Posterior vena cava (tissue), 2 donors: ENCODE measurements around the gene DSG2. TPM values are rescaled to one million over a fixed set of nuclear protein-coding genes. Genes with fewer than 3 reads are reported as not detected.
"Not testable (repeated sequence)": the region's sequence is repeated elsewhere in the genome, so short reads cannot be mapped to it uniquely, and the experiment has no call there.

Experiments used
- DNase-seq: peaks from one replicate; pipeline ENCODE4 v3.0.0-alpha.2; 2020; ENCODE audit warnings: low spot score
- intact Hi-C, 2 donors: fragments of 100-400 bp; cut with DNase I; formaldehyde crosslinking; loops; one replicate each; pipeline versions ENCODE4 v1.14.1 to v1.14.2; 2022 to 2023
- total RNA-seq, 2 donors: library from RNA; stranded (reverse); fragmentation: NEBNext Ultra II Directional; extraction: Animal tissue kit (Norgen Biotek cat#: 25700); gene quantifications; one replicate each; pipeline ENCODE4 v1.2.1, GENCODE V29; 2021
- donor health status: DM: yes; HTN: yes; CAD: no.
- donor health status: DM: yes; HTN: yes; CAD: no.

The DSG2 gene
- total RNA-seq, 2 donors from 2014 or later, result 2.2 to 2.6 TPM

- intact Hi-C loops, result no loop called here
- DNase-seq, result no peak
Observed at GRCh38 chr18:31497404-31497835, 557 bp upstream of the DSG2 start.

- no peak for DNase-seq
- intact Hi-C loops, result no loop called here
Observed at GRCh38 chr18:31498574-31499524, 872 bp downstream of the DSG2 start.

GRCh38 chr18:31500051-31500688, 2.2 kb downstream of the DSG2 start:
- intact Hi-C loops, result no loop called here

GRCh38 chr18:31503011-31503410, 5.0 kb downstream of the DSG2 start:
- no peak for DNase-seq
- intact Hi-C loops, result no loop called here

More at GRCh38 chr18:31500051-31500688, 2.2 kb downstream of the DSG2 start:
- DNase-seq, result no peak

GRCh38 chr18:31504455-31505147, 6.6 kb downstream of the DSG2 start:
- intact Hi-C loops, result no loop called here
- DNase-seq, result no peak

- intact Hi-C loops, result no loop called here
- no peak for DNase-seq
Observed at GRCh38 chr18:31505156-31505555, 7.2 kb downstream of the DSG2 start.

GRCh38 chr18:31506024-31506742, 8.2 kb downstream of the DSG2 start:
- intact Hi-C loops, result no loop called here
- no peak for DNase-seq

- intact Hi-C loops, DNase-seq: not testable (repeated sequence)
Observed at GRCh38 chr18:31507124-31507523, 9.1 kb downstream of the DSG2 start.

GRCh38 chr18:31508781-31509180, 10.8 kb downstream of the DSG2 start:
- no peak for DNase-seq
- intact Hi-C loops, result no loop called here

GRCh38 chr18:31509571-31509970, 11.6 kb downstream of the DSG2 start:
- intact Hi-C loops, result no loop called here
- DNase-seq, result no peak

GRCh38 chr18:31510319-31510718, 12.3 kb downstream of the DSG2 start:
- no peak for DNase-seq
- intact Hi-C loops, result no loop called here

- no peak for DNase-seq
- intact Hi-C loops, result no loop called here
Observed at GRCh38 chr18:31511098-31511497, 13.1 kb downstream of the DSG2 start.

- no peak for DNase-seq
- intact Hi-C loops, result no loop called here
Observed at GRCh38 chr18:31512203-31512764, 14.3 kb downstream of the DSG2 start.

- no peak for DNase-seq
- intact Hi-C loops, result no loop called here
Observed at GRCh38 chr18:31513189-31513935, 15.4 kb downstream of the DSG2 start.

GRCh38 chr18:31516437-31516836, 18.5 kb downstream of the DSG2 start:
- DNase-seq, result no peak
- intact Hi-C loops, result no loop called here

GRCh38 chr18:31526374-31526773, 28.4 kb downstream of the DSG2 start:
- intact Hi-C loops, result no loop called here
- no peak for DNase-seq

- intact Hi-C loops, result no loop called here
- DNase-seq, result no peak
Observed at GRCh38 chr18:31533236-31533635, 35.3 kb downstream of the DSG2 start.

GRCh38 chr18:31538837-31539236, 40.9 kb downstream of the DSG2 start:
- intact Hi-C loops, result no loop called here
- DNase-seq, result no peak
